ENCODE data around the gene TRPV4. TPM values are rescaled to one million over a fixed set of nuclear protein-coding genes. Genes with fewer than 3 reads are reported as not detected.

The TRPV4 gene
- total and polyA plus RNA-seq, 2 donors (not counting 3 experiments of a cell fraction or from before 2014, with no cell fraction given) = 8.8 to 22.3 TPM

DNA sequence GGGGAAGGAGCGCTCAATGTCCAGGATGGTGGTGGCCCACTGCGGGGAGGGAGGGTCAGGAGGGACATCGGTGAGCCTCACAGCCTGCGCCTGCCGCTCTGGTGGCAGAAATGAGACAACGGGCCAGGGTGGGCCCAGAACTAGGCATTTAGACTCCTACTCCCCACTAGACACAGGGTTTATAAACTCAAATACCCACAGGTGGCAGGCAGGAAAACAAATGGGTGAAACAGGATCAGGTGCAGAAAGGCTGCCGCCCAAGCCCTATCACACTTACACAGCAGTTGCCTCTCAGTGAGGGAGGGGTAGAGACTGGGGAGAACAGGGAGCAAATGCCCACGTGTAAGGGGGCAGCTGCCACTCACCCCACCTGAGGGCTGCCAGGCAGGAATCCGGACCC lies 46.4 kb downstream of the TRPV4 start:
- FAIRE-seq (no peak), DNase-seq (ENCODE audit: low read depth, low spot score) (no peak)
- Histone ChIP-seq H3K9me1 (replicated peaks; ENCODE audit: control insufficient read depth, extremely low read depth, insufficient read depth, low read length) (no peaks in the 10 kb centered on the region), H3K79me2 (ENCODE audit: control insufficient read depth, insufficient read depth, low read length) (no peaks in the 10 kb centered on the region), H3K27ac (ENCODE audit: insufficient read depth, low read depth, low read length) (no peak overlapping the region), H3K4me2 (ENCODE audit: insufficient read depth, low read length) (no peak overlapping the region), H2AFZ (ENCODE audit: low read depth, low read length) (no peak overlapping the region), H4K20me1 (replicated peaks; ENCODE audit: control insufficient read depth, extremely low read depth, insufficient read depth, low read length) (no peaks in the 10 kb centered on the region), H3K9ac (replicated peaks; ENCODE audit: extremely low read depth, insufficient read depth, low read length) (no peak overlapping the region), H3K4me1 (ENCODE audit: control insufficient read depth, extremely low read depth, insufficient read depth, low read length) (no peaks in the 10 kb centered on the region), H3K36me3 (ENCODE audit: control insufficient read depth in 2 of 2, extremely low read depth in 1 of 2, insufficient read depth in 2 of 2, low read length in 2 of 2) (peaks cover 0 to 12% of the 10 kb centered on the region in 2 experiments), H3K4me3 (replicated peaks in 1 of 3; ENCODE audit: insufficient read depth in 1 of 3, low read depth in 1 of 3, low read length in 3 of 3) (no peak overlapping the region), H3K9me3 (replicated peaks; ENCODE audit: control insufficient read depth, insufficient read depth, low read length) (no peaks in the 10 kb centered on the region), H3K27me3 (ENCODE audit: control insufficient read depth in 2 of 2, insufficient read depth in 2 of 2, low read length in 2 of 2) (no peaks in the 10 kb centered on the region)
- dilution Hi-C loops (cut with MboI; ENCODE audit: extremely low pct_ligation_motif_present, low sequenced_read_pairs) (no loop called here), intact Hi-C loops (cut with micrococcal nuclease) (no loop called here)
- ChIA-PET POLR2A (no interaction called here), CTCF (interaction anchor here (1.5 to 1.6 kb wide), 2 partner anchors 12 kb away, joined by 5 to 6 read pairs; no protein-coding TSS in a partner anchor)
- no TSS peak for BruUV-seq (replicated peaks)
- TF ChIP-seq, protein P1, sequence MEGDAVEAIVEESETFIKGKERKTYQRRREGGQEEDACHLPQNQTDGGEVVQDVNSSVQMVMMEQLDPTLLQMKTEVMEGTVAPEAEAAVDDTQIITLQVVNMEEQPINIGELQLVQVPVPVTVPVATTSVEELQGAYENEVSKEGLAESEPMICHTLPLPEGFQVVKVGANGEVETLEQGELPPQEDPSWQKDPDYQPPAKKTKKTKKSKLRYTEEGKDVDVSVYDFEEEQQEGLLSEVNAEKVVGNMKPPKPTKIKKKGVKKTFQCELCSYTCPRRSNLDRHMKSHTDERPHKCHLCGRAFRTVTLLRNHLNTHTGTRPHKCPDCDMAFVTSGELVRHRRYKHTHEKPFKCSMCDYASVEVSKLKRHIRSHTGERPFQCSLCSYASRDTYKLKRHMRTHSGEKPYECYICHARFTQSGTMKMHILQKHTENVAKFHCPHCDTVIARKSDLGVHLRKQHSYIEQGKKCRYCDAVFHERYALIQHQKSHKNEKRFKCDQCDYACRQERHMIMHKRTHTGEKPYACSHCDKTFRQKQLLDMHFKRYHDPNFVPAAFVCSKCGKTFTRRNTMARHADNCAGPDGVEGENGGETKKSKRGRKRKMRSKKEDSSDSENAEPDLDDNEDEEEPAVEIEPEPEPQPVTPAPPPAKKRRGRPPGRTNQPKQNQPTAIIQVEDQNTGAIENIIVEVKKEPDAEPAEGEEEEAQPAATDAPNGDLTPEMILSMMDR (IDR thresholded peaks at IDR 0.05; ENCODE audit: extremely low read depth in 1 of 2, insufficient read depth in 1 of 2, low read depth in 1 of 2, low read length in 2 of 2) = no peak
- TF ChIP-seq EZH2 (IDR thresholded peaks at IDR 0.05; ENCODE audit: borderline replicate concordance, low read depth, low read length, severe bottlenecking) (no peak), POLR2A (IDR thresholded peaks at IDR 0.05; ENCODE audit: low read depth, low read length) (no peak), GATA2 (IDR thresholded peaks at IDR 0.05; ENCODE audit: insufficient read depth, insufficient read length, low read depth, low read length) (no peak), POLR2AphosphoS5 (IDR thresholded peaks at IDR 0.05; ENCODE audit: insufficient read depth, low read depth, low read length) (no peak)
- TF ChIP-seq, protein P2, sequence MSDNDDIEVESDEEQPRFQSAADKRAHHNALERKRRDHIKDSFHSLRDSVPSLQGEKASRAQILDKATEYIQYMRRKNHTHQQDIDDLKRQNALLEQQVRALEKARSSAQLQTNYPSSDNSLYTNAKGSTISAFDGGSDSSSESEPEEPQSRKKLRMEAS (IDR thresholded peaks at IDR 0.05; ENCODE audit: insufficient read depth, insufficient read length) = no peak

Measured in endothelial cell of umbilical vein (primary cell).